GM18519 (cell line): Measurements from ENCODE around the gene DAZAP2.
"Not testable (repeated sequence)": the region's sequence is repeated elsewhere in the genome, so short reads cannot be mapped to it uniquely, and the experiment has no call there.

ENCODE experiments used
- ATAC-seq: cut with Tn5 transposase; IDR thresholded peaks from one replicate; pipeline ENCODE4 v1.9.1; 2021; ENCODE audit warnings: mild to moderate bottlenecking, moderate library complexity; ENCODE audit not compliant: unreplicated experiment, low FRiP score

The DAZAP2 gene

GRCh38 chr12:51245476-51246253 is 7.0 kb downstream of the DAZAP2 start:
- no peak for ATAC-seq

- no peak for ATAC-seq
These were observed 7.7 kb downstream of the DAZAP2 start for GRCh38 chr12:51246254-51246853.

GRCh38 chr12:51247523-51248206 is 9.0 kb downstream of the DAZAP2 start:
- ATAC-seq, result no peak

GRCh38 chr12:51253276-51253675 is 14.7 kb downstream of the DAZAP2 start:
- ATAC-seq, result no peak

GRCh38 chr12:51254536-51254935 is 15.9 kb downstream of the DAZAP2 start:
- no peak for ATAC-seq

GRCh38 chr12:51259600-51259999 is 21.0 kb downstream of the DAZAP2 start:
- not testable (repeated sequence) for ATAC-seq

- no peak for ATAC-seq
These were observed 24.1 kb downstream of the DAZAP2 start for GRCh38 chr12:51262758-51263177.

GRCh38 chr12:51263341-51263740 is 24.7 kb downstream of the DAZAP2 start:
- ATAC-seq, result no peak

GRCh38 chr12:51264297-51264696 is 25.7 kb downstream of the DAZAP2 start:
- no peak for ATAC-seq

- ATAC-seq, result no peak
These were observed 26.4 kb downstream of the DAZAP2 start for GRCh38 chr12:51265024-51265423.

GRCh38 chr12:51269174-51270066 is 30.8 kb downstream of the DAZAP2 start:
- ATAC-seq, result no peak

- no peak for ATAC-seq
These were observed 31.7 kb downstream of the DAZAP2 start, which contains the start of gene SMAGP for GRCh38 chr12:51270067-51270950. Gene SMAGP (minus strand): TSS chr12:51270415. CDS start chr12:51269278, 1,137 bp downstream.

GRCh38 chr12:51270951-51271518 is 32.4 kb downstream of the DAZAP2 start:
- ATAC-seq, result no peak

- ATAC-seq, result not testable (repeated sequence)
These were observed 34.2 kb downstream of the DAZAP2 start for GRCh38 chr12:51272810-51273209.

- ATAC-seq, result no peak
These were observed 36.5 kb downstream of the DAZAP2 start for GRCh38 chr12:51275088-51275487.

- ATAC-seq, result no peak
These were observed 42.7 kb downstream of the DAZAP2 start for GRCh38 chr12:51281202-51281924.

- ATAC-seq, result no peak
These were observed 47.2 kb downstream of the DAZAP2 start for GRCh38 chr12:51285843-51286242.
